ENCODE data around the gene ABTB1.

The ABTB1 gene

GRCh38 chr3:127670761-127671522 lies 1.8 kb upstream of the ABTB1 start:
- Mint-ChIP-seq H3K27me3 (ENCODE audit: low read depth, poor library complexity) (peaks cover 52% of the 10 kb centered on the region), H3K36me3 (ENCODE audit: low read depth) (peaks cover 2% of the 10 kb centered on the region), H3K27ac (peak overlapping the region; percentile 91), H3K9me3 (peaks cover under 1% of the 10 kb centered on the region), H3K4me1 (peaks cover 22% of the 10 kb centered on the region), H3K4me3 (peak overlapping the region; percentile 75)
- no peak for DNase-seq
- TF ChIP-seq CTCF (IDR thresholded peaks at IDR 0.05) = no peak

GRCh38 chr3:127671523-127672428 lies 976 bp upstream of the ABTB1 start:
- no peak for DNase-seq
- Mint-ChIP-seq H3K27ac (no peak overlapping the region), H3K4me1 (peaks cover 26% of the 10 kb centered on the region)

GRCh38 chr3:127673191-127674100 lies 694 bp downstream of the ABTB1 start:
- Mint-ChIP-seq H3K36me3 (ENCODE audit: low read depth) (no peaks in the 10 kb centered on the region), H3K27ac (no peak overlapping the region), H3K27me3 (ENCODE audit: low read depth, poor library complexity) (peaks cover 57% of the 10 kb centered on the region), H3K4me1 (peaks cover 35% of the 10 kb centered on the region), H3K9me3 (no peaks in the 10 kb centered on the region), H3K4me3 (peak overlapping the region; percentile 88)
- DNase-seq = peak; percentile 58
- no peak for TF ChIP-seq CTCF (IDR thresholded peaks at IDR 0.05)

More at GRCh38 chr3:127671523-127672428, 976 bp upstream of the ABTB1 start:
- no peaks in the 10 kb centered on the region for H3K36me3 Mint-ChIP-seq (ENCODE audit: low read depth)
- H3K27me3 Mint-ChIP-seq (ENCODE audit: low read depth, poor library complexity) = peaks cover 51% of the 10 kb centered on the region
- H3K4me3 Mint-ChIP-seq = peak overlapping the region; percentile 86
- H3K9me3 Mint-ChIP-seq = no peaks in the 10 kb centered on the region
- TF ChIP-seq CTCF (IDR thresholded peaks at IDR 0.05) = no peak

- Mint-ChIP-seq H3K4me3 (peak overlapping the region; percentile 88), H3K4me1 (peaks cover 35% of the 10 kb centered on the region), H3K36me3 (ENCODE audit: low read depth) (no peaks in the 10 kb centered on the region), H3K27me3 (ENCODE audit: low read depth, poor library complexity) (peaks cover 51% of the 10 kb centered on the region), H3K9me3 (no peaks in the 10 kb centered on the region), H3K27ac (no peak overlapping the region)
- no peak for TF ChIP-seq CTCF (IDR thresholded peaks at IDR 0.05)
- no peak for DNase-seq
Measured at GRCh38 chr3:127674101-127674721, 1.5 kb downstream of the ABTB1 start.

GRCh38 chr3:127674790-127675189 lies 2.0 kb downstream of the ABTB1 start:
- H3K9me3 Mint-ChIP-seq = no peaks in the 10 kb centered on the region
- H3K4me3 Mint-ChIP-seq = peak overlapping the region; percentile 88
- H3K27ac Mint-ChIP-seq = no peak overlapping the region
- H3K27me3 Mint-ChIP-seq (ENCODE audit: low read depth, poor library complexity) = peaks cover 48% of the 10 kb centered on the region
- TF ChIP-seq CTCF (IDR thresholded peaks at IDR 0.05) = no peak
- peaks cover 35% of the 10 kb centered on the region for H3K4me1 Mint-ChIP-seq
- H3K36me3 Mint-ChIP-seq (ENCODE audit: low read depth) = no peaks in the 10 kb centered on the region
- no peak for DNase-seq
